ENCODE results near the gene KCNK16.

DNA sequence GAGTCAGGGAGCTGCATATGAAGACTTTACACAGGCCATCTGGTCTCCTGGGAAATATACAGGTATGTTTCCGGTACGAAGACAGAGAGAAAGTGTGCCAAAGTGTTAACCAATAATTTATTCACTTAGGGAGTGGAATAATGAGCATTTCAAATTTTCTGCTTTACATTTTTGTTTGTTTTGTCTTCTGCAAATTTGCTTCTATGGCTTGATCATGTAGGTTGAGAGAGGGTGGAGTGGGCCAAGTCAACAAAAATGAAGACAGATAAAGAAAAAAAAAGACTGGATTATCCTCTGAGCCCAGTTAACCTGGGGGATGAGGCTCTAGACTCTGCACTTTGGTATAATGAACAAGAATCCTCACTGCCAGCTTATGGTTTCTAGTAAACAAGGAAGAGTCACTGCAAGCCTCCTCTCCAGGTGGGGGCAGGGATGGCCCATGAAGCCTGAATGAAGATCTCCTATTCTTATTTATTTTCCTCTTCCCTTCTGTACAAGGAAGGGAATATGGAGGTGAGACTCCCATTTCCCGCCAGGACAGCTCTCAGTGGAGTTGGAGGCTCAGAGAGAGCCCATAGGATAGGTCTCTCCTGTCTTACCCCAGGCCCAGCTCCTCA, 46.0 kb downstream of the KCNK16 start:
- TF ChIP-seq, protein P1, sequence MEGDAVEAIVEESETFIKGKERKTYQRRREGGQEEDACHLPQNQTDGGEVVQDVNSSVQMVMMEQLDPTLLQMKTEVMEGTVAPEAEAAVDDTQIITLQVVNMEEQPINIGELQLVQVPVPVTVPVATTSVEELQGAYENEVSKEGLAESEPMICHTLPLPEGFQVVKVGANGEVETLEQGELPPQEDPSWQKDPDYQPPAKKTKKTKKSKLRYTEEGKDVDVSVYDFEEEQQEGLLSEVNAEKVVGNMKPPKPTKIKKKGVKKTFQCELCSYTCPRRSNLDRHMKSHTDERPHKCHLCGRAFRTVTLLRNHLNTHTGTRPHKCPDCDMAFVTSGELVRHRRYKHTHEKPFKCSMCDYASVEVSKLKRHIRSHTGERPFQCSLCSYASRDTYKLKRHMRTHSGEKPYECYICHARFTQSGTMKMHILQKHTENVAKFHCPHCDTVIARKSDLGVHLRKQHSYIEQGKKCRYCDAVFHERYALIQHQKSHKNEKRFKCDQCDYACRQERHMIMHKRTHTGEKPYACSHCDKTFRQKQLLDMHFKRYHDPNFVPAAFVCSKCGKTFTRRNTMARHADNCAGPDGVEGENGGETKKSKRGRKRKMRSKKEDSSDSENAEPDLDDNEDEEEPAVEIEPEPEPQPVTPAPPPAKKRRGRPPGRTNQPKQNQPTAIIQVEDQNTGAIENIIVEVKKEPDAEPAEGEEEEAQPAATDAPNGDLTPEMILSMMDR (IDR thresholded peaks at IDR 0.05) = no peak
- TF ChIP-seq POLR2A (IDR thresholded peaks at IDR 0.05) (no peak), POLR2AphosphoS5 (IDR thresholded peaks at IDR 0.05) (no peak)

Measured in breast epithelium (tissue), 3 donors.